RCC 7860 (cell line): Measurements from ENCODE around the gene SYN1.
"Not testable (repeated sequence)": the region's sequence is repeated elsewhere in the genome, so short reads cannot be mapped to it uniquely, and the experiment has no call there.

Experiments used
- DNase-seq: peaks from one replicate; pipeline ENCODE4 v3.0.0-alpha.2; 2015; ENCODE audit warnings: low spot score
- FAIRE-seq: peaks from 2 replicates; lab custom pipeline; 2012; peaks lifted over from hg19 to GRCh38; lab: Jason Lieb, UNC

SYN1 gene

GRCh38 chrX:47603125-47603524 lies 16.5 kb downstream of the SYN1 start:
- DNase-seq, FAIRE-seq: not testable (repeated sequence)

DNA sequence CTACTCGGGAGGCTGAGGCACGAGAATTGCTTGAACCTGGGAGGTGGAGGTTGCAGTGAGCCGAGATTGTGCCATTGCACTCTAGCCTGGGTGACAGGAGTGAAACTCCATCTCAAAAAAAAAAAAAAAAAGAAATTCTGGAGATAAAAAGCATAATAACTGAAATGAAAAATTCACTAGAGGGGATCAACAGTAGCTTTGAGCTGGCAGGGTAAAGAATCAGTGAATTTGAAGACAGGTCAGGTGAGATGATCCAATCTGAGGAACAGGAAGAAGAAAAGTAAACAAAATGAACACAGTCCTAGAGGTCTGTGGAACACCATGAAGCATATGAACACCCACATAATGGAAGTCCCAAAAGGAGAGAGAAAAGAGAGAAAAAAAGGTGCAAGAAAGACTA lies 22.4 kb downstream of the SYN1 start:
- FAIRE-seq (no peak), DNase-seq (no peak)

GRCh38 chrX:47596256-47596655 lies 23.4 kb downstream of the SYN1 start:
- no peak for FAIRE-seq
- DNase-seq: no peak

DNA sequence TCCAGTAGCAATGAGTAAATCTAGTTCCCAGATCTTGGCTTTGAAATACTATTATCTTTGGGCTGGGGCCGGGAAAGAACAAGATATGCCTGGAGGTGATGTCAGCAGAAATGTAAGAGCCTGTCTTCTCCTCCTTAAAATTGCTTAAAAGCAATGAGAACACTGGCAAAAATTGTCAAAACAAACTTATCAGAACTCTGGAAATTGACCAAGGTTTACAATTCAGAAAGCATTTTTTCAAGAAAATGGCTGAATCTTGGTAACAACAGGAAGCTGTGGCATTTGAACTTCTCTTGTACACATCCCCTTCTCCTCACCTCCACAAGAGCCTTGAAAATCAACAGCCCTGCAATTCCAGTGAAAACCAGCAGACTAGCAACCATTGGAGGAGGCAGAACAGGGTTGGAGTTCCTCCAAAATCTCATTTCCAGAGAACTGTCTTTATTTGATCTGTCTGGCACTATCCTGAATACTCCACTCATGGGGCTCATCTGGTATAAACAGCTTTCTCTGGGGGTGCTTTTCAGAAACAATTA lies 23.9 kb downstream of the SYN1 start:
- no peak for FAIRE-seq
- DNase-seq: no peak

DNA sequence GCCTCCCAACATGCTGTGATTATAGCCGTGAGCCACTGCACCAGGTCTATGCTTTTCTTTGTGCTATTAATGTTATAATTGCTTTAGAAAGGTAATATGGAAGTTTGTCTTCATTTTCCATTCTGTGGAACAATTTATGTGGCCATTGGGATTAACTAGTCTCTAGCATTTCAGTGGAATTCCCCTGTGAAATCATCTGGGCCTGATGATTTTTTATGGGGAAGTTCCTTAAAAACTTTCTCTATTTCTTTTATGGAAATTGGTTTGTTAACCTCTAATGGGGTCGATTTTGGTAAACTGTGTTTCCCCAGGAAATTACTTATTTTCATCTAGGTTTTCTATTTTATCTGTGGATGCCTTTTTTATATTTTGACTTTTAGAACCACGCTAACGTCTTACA lies 26.1 kb downstream of the SYN1 start:
- DNase-seq: no peak
- FAIRE-seq: no peak

GRCh38 chrX:47590984-47591383 lies 28.7 kb downstream of the SYN1 start:
- FAIRE-seq (no peak), DNase-seq (no peak)

DNA sequence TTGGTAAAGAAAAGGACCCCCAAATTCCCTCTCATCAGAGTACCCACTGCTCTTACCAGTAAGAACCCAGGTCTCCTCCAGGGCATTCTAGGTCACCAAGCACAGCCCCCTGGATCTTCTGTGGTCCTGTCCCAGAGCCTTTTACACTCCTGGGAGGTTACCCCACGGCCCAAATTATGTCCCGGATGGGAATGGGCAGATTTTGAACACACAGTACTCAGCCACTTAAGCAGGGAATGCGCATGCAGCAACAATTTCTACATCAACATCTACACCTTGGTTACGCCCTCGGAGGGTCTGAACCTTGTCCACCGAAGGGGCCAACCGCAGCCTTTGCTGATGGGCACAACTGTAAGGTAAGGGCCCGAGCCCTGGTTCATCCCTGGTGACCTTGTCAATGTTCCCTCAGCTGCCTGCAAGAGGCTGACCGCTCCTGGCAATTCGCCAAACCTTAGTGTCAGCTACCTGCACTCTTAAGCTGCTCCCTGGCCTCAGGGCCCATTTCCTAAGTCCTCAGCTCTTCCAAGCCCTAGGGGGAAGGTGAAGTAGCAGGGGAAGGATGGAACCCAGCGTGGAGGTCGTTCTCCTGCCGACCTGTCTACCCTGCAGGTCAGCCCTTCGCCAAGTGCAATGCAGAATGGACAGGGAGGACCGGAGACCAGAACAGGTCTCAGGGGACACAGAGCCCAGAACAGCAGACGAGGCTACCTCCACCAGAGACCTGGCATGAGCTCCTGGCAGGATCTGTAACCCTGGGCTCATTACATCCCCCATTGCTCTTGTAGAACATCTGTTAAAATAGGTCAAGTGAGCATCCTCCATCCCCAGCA lies 31.5 kb downstream of the SYN1 start:
- FAIRE-seq: no peak
- DNase-seq: no peak

DNA sequence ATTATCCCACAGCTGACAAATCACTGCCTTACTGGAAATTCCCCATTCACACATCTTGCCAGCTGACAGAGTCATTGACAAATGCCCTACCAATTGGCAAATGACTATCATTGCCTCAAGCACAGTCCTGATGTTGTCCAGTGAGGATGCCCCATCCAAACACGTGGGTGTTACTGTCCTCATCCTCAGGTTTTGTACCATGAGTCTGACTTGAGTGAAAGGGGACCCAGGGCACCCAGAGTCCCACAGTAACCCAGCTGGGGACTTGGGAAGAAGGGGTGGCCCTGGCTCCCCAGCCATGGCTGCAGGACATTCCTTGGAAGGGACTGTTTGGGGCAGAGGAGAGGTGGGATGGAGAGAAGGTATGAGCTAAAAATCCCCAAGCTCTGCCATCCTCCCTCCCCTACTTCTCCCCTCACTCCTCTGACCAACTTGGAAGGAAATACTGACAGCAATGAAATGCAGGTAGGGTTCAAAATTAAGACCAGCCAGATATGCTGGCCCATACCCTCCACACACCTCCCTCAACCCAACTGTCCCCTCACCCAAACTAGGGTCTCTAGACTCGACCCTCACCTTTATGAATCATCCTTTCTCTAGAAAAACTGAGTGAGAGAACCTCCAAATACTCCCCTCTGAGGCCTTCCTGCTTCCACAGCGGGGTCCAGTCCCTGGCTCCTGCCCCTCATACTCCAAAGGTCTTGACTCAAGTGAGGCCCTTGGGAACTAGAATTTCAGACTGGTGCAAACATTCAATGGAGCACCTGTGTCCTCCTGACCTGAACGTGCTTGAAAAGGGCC lies 32.4 kb downstream of the SYN1 start:
- no peak for DNase-seq
- FAIRE-seq: no peak

DNA sequence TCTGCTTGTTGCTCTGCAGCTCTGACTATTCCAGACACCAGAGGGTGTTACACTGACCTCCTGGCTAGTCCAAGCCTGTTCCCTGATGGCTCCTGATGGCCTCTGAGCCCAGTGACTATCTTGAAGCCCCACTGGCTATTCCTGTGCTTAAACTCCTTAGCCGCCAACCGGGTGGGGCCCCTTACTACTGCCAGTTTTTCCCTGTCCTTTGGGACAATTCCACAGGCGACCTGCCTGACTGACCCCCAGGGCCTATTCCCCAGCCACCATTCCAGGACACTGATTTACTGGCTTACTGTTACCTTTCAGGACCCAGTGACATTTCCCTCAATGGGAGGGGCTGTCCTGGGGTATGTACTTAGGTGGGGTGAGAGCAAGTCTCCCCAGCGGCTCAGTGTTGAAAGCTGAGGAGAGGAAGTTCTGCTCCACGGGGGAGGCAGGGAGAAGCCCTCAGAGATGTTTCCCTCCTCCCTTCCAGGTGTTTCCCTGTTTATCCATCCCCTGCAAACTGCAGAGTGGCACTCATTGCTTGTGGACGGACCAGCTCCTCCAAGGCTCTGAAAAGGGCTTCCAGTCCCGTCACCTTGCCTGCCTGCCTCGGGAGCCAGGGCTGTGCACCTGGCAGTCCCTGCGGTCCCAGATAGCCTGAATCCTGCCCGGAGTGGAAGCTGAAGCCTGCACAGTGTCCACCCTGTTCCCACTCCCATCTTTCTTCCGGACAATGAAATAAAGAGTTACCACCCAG lies 33.4 kb downstream of the SYN1 start:
- DNase-seq: no peak
- FAIRE-seq: no peak

DNA sequence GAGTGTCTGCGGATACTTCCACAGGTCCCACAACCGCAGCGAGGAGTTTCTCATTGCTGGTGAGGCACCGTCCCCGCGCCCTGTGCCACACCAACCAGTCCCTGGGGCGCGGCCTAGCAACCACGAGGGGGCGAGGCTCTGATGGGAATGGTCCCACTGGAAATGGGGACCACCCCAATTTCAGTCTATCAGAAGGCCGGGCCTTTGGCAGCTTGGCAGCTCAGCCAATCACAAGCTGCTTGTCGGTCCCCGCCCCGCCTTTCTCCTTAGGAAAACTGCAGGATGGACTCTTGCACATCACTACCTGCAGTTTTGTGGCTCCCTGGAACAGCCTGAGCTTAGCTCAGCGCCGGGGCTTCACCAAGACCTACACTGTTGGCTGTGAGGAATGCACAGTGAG lies 34.4 kb downstream of the SYN1 start:
- DNase-seq: no peak
- FAIRE-seq: no peak

DNA sequence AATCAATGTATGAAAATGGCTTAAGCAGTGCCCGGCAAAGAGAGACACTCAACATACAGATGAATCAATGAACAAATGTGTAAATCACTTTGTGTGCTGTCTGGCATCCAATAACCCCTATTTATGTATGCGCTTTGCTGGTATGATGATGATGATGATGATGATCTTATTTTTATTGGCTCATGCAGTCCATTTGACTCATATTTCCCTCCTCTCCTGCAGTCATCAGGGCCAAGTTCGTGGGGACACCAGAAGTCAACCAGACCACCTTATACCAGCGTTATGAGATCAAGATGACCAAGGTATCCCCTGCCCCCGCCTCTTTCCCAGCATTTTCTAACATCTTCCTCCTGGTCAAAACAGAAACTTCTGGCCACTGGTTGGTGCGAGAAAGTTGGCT lies 34.9 kb downstream of the SYN1 start:
- DNase-seq: no peak
- no peak for FAIRE-seq

DNA sequence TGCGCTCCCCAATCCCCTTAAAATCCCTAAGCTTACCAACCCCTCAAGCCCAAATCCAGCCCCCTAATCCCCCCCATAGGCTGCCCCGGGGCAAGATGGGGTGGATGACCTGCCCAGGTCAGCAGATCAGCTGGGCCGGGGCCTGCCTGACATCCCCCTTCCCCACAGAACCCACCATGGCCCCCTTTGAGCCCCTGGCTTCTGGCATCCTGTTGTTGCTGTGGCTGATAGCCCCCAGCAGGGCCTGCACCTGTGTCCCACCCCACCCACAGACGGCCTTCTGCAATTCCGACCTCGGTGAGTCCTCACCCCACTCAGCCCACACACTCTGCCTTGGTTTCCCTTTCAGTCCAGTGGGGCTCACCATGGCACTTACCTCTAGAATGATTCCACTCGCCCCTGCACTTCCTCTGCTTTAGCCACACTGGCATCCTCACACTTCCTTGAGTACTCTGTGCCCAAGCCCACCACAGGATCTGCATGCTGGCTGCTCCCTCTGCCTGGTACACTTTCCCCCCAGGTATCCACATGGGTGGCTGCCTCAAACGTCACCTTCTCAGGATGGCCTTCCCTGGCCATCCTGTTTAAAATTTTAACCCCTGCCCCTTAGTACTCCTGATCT lies 36.3 kb downstream of the SYN1 start:
- FAIRE-seq: no peak
- no peak for DNase-seq

- FAIRE-seq (peak; percentile 91), DNase-seq (peak; percentile 78)
Measured at GRCh38 chrX:47581731-47582647, 37.7 kb downstream of the SYN1 start, which contains the start of gene TIMP1. Gene TIMP1 (plus strand): TSS chrX:47582436. CDS start chrX:47583416, 980 bp downstream.

GRCh38 chrX:47579537-47579936 lies 40.1 kb downstream of the SYN1 start:
- DNase-seq (no peak), FAIRE-seq (no peak)

DNA sequence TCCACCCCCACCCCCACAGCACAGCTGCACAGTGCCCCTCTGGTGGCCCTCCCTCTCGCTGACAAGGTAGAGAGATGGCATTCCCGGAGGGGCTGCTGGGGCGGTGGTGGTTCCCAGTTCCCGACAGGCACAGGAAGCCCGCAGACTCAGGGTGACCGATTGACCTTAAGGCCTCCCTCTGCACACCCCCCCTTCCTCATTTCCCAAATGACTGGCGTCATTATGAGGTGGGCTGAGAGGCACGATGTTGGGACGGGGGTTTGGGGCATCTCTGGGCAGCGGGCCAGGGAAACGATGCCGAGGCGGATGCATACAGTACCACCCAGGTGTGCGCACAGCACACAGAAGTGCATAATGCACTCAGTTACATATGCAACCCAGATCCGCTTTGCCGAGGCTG lies 41.0 kb downstream of the SYN1 start:
- no peak for FAIRE-seq

DNA sequence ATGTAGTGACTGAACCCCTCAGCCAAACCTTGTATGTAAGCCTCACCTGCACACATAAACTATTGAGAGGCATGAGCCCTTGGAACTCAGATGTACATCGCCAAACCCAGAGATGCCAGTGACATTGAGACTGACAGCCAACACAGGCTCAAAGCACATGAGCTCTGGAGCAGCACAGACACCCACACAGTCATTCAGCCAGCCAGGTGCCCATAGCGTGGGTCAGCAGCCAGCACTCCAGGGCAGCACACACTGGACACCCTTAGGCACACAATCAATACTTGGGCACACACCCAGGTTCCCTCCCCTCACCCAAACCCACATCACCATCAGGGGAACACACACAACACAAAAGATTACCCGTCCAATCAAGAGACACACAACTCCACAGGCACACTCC lies 41.8 kb downstream of the SYN1 start:
- DNase-seq: no peak
- FAIRE-seq: no peak

More for the DNA sequence above, 41.0 kb downstream of the SYN1 start:
- DNase-seq: no peak

GRCh38 chrX:47577424-47577823 lies 42.2 kb downstream of the SYN1 start:
- DNase-seq (no peak), FAIRE-seq (no peak)

- no peak for DNase-seq
- FAIRE-seq: no peak
Measured at GRCh38 chrX:47576021-47576898, 43.4 kb downstream of the SYN1 start.
